GM18868 (cell line): Measurements from ENCODE around the gene PIM3.
"Not testable (repeated sequence)": the region's sequence is repeated elsewhere in the genome, so short reads cannot be mapped to it uniquely, and the experiment has no call there.

Source experiments
- ATAC-seq: cut with Tn5 transposase; IDR thresholded peaks from one replicate; pipeline ENCODE4 v1.9.1; 2021; ENCODE audit warnings: mild to moderate bottlenecking, moderate library complexity; ENCODE audit not compliant: unreplicated experiment

The PIM3 gene

GRCh38 chr22:49942565-49943404 lies 17.8 kb upstream of the PIM3 start:
- no peak for ATAC-seq

- ATAC-seq, result no peak
These were observed 17.2 kb upstream of the PIM3 start for GRCh38 chr22:49943405-49943765.

- ATAC-seq, result no peak
These were observed 16.7 kb upstream of the PIM3 start for GRCh38 chr22:49943771-49944398.

GRCh38 chr22:49944399-49944891 lies 16.1 kb upstream of the PIM3 start:
- no peak for ATAC-seq

GRCh38 chr22:49945042-49945794 lies 15.4 kb upstream of the PIM3 start:
- not testable (repeated sequence) for ATAC-seq

GRCh38 chr22:49946612-49947295 lies 13.8 kb upstream of the PIM3 start:
- no peak for ATAC-seq

- no peak for ATAC-seq
These were observed 13.3 kb upstream of the PIM3 start for GRCh38 chr22:49947296-49947622.

- no peak for ATAC-seq
These were observed 12.2 kb upstream of the PIM3 start for GRCh38 chr22:49948116-49948957.

GRCh38 chr22:49948958-49949913 lies 11.3 kb upstream of the PIM3 start:
- no peak for ATAC-seq

GRCh38 chr22:49949914-49950292 lies 10.7 kb upstream of the PIM3 start:
- no peak for ATAC-seq

GRCh38 chr22:49950396-49950994 lies 10.1 kb upstream of the PIM3 start:
- no peak for ATAC-seq

GRCh38 chr22:49951000-49951677 lies 9.4 kb upstream of the PIM3 start:
- ATAC-seq, result peak; percentile 87

- ATAC-seq, result no peak
These were observed 8.9 kb upstream of the PIM3 start for GRCh38 chr22:49951678-49951985.

GRCh38 chr22:49951986-49952896 lies 8.3 kb upstream of the PIM3 start:
- no peak for ATAC-seq

GRCh38 chr22:49953027-49953679 lies 7.4 kb upstream of the PIM3 start:
- ATAC-seq, result no peak

- ATAC-seq, result no peak
These were observed 6.8 kb upstream of the PIM3 start for GRCh38 chr22:49953680-49954344.
